ENCODE results near the gene CARM1.
"Not testable (repeated sequence)": the region's sequence is repeated elsewhere in the genome, so short reads cannot be mapped to it uniquely, and the experiment has no call there.

Gene CARM1

DNA sequence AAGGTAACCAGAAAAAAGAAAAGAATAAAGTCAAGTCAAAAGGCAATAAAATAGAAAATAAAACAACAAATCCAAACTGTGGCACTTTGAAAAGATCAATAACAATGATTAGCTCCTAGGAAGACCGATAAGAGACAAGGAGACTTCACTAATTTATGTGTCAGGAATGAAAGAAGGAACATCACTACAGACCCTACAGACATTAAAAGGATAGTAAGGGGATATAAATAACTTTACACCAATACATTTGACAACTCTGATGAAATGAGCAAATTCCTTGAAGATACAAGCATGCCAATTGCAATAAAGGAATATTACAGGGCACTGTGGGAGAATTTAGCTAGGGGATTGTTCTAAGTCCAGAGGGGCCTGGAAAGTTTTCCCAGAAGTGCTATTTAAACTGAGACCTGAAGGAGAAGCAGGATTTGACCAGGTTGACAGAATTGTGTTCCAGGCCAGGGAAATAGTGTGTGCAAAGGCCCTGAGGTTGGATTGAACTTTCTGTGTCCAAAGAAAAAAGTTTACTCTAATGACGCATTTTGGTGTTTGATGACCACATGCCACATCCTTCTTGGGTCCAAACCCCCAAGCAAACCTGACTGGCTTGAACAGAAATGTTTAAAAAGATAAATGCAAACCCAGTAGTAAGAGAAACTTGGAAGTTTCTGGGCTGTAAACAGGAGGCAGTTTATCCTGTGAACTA, 24.7 kb upstream of the CARM1 start:
- DNase-seq (ENCODE audit: low spot score): no peak

DNA sequence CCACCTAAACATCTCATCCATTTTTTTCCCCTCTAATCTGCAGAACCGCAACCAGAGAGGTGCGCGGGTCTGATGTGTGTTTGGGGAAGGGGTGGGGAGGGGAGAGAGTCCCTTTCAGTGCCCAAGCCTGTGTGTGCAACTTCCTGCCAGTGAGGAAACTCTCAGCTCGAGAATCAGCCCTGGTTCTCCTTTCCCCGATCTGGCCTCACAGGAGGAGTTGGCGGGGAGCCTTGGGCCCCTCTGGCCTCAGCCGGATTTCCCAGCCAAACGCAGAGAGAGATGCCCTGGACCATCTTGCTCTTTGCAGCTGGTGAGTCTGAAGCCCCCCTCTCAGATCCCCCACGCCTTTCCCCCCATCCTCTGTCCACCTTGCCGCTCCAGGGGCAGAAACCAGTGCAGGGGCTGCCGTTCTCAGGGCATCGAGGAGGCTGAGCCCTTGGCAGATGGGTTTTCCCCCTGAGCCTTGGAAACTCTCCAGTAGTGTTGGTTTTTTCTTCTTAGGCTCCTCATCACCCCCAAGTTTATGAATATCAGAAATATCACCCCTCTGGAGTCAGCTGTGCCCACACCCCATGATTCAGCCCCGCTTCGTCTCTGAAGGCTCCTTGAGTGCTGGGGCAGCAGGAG, 23.0 kb upstream of the CARM1 start, which contains the start of gene C19orf38:
C19orf38 (plus strand) TSS at position 186 of the 627 bp plus-strand sequence; CDS start at position 280, 94 bp downstream.
- no peak for DNase-seq (ENCODE audit: low spot score)

DNA sequence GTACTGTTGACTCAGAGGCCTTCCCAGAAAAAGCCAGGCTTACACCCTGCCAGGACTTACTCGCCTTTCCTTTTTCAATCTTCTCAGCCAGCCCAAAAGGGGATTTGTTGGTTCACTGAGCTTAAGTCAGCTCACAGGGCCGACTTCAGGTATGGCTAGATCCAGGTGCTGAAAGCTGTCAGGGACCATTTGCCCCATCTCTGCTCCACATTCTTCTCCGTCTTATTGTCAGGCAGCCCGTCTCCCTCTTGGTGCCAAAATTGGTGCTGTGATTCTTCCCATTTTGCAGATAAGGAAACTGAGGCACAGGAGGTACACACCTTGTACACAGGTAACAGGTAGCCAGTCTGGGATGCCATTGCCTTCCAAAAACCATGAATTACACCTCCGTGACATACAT, 20.7 kb upstream of the CARM1 start:
- no peak for DNase-seq (ENCODE audit: low spot score)

DNA sequence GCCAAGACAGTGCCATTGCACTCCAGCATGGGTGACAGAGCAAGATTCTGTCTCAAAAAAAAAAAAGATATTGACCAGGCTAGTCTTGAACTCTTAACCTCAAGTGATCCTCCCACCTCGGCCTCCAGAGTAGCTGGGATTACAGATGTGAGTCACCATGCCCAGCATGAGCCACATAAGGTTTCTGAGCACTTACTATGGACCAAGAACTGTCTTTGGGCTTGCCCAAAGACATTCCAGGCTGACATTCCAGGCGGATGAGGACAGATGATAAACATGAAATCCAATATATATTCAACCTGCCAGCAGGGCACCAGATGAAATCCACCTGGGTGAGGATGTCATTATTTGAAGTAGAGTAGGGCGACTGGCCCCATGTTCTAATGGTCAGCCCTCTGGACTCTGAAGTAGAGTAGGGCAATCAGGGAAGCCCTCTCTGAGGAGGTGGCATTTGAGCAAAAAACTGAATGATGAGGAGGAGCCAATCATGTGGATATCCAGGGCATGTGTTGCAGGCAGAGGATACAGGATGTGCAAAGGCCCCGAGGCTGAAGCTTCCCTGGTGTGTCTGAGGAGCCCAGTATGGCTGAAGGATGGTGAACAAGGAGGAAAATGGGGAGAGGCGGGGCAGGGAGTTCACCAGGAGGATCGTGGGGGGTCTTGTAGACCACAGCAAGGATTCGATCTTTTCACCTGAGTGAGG, 19.1 kb upstream of the CARM1 start:
- DNase-seq (ENCODE audit: low spot score): peak; percentile 73

DNA sequence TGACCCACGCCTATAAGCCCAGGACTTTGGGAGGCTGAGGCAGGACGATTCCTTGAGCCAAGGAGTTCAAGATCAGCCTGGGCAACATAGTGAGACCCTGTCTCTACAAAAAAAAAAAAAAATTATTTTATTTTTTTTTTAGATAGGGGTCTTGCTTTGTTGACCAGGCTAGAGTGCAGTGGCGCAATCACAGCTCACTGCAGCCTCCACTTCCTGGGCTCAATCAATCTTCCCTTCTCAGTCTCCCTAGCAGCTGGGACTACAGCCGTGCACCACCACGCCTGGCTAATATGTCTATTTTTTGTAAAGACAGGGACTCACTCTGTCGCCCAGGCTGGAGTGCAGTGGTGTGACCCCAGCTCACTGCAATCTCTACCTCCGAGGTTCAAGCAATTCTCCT, 18.4 kb upstream of the CARM1 start:
- DNase-seq (ENCODE audit: low spot score): no peak

DNA sequence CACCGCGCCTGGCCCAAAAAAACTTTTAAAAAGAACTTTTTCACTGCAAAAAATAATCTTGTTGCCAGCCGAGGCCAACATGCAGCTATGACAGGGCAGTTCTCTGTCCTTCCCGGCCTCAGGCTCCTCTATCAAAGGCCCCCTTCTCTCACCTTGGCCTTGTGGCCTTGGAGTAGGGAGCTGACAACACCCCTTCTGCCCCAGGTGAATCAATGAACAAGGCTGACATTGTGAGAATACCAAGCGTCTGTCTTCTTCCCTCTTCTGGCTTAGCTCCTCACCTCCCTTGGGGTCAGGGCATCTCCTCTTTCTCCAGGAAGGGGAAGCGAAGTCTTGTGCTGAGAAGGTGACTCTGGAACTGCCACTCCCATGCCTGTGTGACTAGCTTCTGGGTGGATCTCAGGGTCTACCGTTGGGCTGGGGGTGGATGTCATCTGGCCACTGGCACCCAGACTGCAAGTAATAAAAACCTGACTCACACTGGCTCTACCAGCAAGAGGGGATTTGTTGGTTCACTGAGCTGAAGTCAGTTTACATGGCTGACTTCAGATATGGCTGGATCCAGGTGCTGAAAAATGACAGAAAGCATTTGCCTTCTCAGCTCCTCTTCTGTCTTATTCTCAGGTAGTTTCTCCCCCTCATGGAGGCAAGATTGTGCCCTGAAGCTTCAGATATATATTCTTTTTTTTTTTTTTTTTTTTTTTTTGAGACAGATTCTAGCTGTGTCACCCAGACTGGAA, 16.8 kb upstream of the CARM1 start:
- peak; percentile 44 for DNase-seq (ENCODE audit: low spot score)

DNA sequence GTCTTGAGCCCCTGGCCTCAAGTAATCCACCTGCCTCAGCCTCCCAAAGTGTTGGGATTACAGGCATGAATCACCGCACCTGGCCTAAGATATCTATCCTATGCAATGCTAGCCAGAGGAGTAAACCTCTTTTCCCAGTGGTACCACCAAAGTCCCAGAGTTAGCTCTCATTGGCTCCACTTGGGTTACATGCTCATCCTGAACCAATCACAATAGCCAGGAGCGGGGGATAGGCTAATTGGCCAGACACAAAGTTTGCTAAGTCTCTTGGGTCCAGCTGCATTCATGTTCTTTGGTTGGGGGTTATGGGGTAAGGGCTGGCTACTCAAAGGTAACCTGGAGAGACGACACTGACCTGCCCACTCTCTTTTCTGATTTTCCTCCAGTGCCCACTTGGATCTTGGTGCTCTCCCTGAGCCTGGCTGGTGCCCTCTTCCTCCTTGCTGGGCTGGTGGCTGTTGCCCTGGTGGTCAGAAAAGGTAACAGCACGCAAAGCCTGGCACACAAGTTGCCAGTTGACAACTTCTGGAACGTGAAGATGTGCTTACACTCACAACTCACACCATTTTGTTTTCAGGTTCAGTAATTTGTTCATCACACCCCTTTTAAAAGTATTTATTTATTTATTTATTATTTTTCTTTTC, 15.4 kb upstream of the CARM1 start:
- peak; percentile 22 for DNase-seq (ENCODE audit: low spot score)

DNA sequence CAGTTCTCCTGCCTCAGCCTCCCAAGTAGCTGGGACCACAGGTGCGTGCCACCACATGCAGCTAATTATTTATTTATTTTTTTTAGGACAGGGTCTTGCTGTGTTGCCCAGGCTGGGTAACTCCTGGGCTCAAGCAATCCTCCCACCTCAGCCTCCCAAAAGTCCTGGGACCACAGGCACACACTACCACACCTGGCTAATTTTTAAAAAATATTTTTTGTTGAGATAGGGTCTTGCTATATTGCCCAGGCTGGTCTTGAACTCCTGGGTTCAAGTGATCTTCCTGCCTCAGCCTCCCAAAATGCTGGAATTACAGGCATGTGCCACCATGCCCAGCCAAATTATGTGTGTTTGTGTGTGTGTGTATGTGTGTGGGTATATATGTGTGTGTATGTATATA, 14.5 kb upstream of the CARM1 start:
- DNase-seq (ENCODE audit: low spot score): not testable (repeated sequence)

DNA sequence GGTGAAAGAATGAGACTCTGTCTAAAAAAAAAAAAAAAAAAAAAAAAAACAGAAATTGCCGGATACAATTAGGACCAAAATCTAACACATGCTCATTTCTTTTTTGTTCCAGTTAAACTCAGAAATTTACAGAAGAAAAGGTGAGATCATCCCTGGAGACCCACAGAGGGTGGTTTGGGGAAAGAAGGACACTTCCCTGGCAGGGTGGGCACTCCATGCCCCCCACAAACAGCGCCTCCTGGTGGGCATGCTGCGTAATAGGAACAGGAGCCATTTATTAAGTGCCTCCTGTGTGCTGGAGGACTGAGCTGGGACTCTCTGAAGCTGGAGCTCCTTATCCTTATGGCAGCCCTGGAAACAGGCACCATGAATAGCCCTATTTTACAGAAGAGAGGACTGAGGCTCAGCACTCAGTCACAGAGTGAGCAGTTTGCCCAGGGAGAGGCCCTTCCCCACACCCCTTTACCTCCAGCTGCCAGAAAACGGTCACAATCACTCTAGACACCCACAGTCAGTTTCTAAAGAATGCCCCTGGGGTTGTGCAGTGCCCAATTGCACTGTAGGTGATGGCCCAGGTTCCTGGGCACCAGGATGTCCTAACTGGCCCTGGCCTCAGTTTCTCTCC, 13.0 kb upstream of the CARM1 start:
- no peak for DNase-seq (ENCODE audit: low spot score)

DNA sequence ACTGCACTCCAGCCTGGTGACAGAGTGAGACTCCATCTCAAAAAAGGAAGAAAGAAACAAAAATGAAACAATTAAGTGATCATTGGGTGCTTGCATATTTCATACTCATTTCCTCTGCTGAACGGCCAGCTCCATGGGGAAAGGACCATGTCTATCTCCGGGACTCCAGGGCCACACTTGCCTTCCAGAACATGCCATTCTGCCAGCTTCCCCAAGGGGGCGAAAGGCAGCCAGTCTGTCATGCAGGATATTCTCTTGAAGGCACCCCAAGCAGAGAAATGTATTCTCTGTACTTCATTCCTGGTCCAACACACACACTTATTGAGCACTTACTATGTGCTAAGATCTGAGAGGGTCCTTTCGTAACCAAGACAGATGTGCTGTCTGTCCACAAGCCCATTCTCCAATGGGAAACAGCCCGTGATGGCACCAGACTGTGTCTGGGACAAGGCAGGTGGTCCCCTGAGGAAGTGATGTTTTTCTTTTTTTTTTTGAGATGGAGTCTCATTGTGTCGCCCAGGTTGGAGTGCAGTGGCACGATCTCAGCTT, 10.2 kb upstream of the CARM1 start:
- no peak for DNase-seq (ENCODE audit: low spot score)

DNA sequence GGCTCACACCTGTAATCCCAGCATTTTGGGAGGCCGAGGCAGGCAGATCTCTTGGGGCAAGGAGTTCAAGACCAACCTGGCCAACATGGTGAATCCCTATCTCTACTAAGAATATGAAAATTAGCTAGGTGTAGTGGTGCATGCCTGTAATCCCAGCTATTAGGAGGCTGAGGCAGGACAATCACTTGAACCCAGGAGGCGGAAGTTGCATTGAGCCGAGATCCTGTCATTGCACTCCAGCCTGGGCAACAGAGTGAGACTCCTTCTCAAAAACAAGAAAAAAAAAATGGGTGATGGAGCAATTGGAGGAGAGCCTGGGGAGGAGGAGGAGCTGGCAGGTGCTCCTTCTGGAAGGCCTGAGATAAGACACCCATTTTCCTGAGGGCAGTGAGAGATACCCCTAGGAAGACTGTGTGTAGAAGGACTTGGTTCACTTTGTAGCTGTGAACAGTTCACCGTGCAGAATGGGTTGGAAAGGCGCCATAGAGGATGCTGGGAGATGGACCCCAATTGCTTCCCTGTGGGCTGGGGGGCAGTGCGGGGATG, 8.7 kb upstream of the CARM1 start:
- DNase-seq (ENCODE audit: low spot score): no peak

DNA sequence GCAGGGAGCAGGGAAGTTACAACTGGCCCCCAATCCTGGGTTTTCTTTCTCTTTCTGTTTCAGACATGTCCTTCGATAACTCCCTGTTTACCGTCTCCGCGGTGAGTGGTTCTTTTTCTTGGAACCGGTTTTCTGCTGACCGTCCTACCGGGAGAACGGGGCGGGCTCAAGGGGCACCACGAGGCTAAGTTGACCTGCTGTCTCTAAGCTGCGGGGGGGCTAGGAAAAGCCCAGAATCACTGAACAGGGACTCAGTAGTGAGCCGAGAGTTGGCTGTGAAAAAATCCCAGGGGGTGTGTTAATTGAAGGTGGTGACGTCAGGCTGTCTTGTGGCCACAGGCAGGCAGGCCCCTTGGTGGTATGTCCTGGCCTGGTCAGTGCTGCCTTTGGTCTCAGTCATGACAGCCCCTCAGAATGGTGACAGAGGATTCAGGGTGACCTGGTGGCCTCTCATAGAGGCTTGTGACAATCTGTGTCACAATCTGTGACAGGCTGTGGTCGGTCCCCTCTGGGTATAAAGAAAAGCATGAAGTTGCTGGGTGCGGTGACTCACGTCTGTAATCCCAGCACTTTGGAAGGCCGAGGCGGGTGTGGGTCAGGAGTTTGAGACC, 8.1 kb upstream of the CARM1 start:
- peak; percentile 79 for DNase-seq (ENCODE audit: low spot score)

DNA sequence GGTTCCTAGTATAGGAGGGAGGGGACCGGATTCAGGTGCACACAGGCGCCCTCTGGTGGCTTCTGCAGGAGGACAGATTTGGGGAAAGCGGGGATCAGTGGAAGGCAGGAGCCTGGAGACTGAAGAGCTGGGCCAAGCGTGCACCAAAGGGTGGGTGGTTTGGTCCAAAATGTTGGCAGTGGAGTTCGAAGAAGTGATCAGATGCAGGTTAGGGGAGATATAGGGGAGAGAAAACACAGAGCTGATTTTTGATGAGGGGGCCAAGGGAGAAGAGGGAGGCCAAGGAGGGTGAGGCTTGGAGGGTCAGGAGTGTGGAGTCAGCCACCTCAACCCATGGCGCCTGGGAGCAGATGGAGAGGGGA, 6.8 kb upstream of the CARM1 start:
- DNase-seq (ENCODE audit: low spot score): peak; percentile 77

DNA sequence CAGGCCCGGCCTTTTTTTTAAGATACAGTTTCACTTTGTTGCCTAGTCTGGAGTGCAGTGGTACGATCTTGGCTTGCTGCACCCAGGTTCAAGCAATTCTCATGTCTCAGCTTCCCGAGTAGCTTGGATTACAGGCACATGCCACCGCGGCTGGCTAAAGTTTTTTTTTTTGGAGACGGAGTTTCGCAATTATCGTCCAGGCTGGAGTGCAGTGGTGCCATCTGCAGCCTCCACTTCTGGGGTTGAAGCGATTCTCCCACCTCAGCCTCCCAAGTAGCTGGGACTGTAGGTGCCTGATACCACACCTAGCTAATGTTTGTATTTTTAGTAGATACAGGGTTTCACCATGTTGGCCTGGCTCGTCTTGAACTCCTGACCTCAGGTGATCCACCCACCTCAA, 4.9 kb upstream of the CARM1 start:
- DNase-seq (ENCODE audit: low spot score): no peak

DNA sequence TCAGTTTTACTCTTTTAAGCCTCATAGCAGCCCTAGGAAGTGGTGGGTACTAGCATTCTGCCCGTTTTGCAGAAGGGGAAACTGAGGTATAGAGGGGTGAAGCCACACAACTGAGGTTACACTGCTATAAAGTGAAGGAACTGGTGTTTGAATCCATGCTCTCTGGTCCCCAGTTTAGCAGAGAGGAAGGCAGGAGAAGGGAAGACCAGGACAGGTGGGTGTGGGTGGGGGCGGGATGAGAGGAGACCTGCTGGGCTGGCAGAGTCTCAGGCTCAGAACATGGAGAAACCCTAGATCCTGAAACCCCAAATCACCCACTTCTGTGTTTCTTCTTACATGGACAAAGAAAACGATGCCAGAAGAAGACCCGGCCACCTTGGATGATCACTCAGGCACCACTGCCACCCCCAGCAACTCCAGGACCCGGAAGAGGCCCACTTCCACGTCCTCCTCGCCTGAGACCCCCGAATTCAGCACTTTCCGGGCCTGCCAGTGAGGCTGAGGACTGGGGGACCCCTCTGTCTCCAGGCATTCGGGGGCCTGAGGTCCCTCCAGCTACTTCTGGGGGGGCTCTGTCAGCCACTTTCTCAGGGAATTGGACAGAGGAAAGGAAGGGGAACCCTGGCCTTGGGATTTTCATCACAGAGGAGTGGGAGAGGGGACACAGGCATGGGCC, 2.3 kb upstream of the CARM1 start:
- no peak for DNase-seq (ENCODE audit: low spot score)

DNA sequence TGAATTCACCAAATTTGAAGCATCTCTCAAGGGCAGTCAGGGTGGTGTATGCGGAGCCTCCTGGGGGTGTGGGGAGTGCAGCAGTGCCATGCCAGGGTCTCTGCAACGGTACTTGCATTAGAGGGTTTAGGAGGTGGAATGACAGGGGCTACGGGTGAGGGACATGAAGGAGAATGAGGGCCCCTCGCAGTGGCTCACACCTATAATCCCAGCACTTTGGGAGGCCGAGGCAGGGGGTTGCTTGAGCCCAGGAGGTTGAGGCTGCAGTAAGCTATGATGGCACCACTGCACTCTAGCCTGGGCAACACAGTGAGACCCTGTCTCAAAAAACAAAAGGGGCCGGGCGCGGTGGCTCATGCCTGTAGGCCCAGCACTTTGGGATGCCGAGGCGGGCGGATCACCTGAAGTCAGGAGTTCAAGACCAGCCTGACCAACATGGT, 1.5 kb upstream of the CARM1 start:
- not testable (repeated sequence) for DNase-seq (ENCODE audit: low spot score)

DNA sequence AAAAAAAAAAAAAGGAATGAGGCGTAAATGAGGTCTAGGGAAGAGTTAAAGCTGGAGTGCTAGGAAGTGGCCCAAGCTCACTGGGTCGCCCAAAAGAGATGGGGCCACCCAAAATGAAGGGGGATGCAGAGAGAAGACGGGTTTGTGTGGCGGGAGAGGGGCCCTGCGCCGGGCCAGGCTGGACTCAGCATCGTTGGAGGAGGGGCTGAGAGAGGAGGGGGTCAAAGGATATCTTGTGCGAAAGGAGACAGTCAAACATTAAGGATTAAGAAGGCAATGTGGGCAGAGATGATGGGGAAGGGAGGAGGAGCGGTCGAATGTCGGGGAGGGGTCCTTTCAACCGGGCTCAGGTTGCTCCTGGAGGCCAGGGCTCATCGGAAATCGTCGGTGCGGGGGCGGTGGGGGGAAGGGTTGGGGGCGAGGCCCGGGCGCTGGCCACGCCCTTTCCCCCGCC, 825 bp upstream of the CARM1 start:
- no peak for DNase-seq (ENCODE audit: low spot score)

DNA sequence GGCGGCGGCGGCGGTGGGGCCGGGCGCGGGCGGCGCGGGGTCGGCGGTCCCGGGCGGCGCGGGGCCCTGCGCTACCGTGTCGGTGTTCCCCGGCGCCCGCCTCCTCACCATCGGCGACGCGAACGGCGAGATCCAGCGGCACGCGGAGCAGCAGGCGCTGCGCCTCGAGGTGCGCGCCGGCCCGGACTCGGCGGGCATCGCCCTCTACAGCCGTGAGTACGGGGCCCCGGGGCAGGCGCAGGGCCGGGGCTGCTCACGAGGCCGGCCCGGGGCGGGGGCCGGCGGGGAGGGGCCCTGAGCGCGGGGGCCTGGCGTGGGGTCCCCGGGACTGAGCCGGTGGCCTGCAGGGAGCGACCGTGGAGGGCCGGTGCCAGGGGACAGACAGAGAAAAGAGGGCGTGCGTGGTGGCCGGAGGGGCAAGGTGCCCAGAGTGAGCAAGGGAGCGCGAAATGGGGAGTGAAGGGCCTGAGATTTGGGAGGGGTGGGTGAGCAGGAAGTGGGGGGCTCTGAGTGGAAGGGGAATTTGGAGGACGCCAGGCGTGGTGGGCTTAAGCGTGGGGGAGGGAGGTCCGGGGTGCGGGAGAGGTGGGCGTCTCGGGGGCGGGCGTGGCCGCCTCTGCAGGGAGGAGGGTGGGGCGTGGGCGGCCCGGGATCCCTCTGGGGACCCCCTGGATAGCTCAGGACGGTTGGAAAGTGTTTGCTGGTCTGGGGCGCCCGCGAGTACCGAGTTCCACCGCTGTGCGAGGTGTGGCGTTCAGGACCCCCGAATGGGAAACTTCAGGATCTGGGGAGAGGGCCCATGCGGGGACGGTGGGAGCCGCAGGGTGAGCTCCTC, 575 bp downstream of the CARM1 start:
- peak; percentile 39 for DNase-seq (ENCODE audit: low spot score)

DNA sequence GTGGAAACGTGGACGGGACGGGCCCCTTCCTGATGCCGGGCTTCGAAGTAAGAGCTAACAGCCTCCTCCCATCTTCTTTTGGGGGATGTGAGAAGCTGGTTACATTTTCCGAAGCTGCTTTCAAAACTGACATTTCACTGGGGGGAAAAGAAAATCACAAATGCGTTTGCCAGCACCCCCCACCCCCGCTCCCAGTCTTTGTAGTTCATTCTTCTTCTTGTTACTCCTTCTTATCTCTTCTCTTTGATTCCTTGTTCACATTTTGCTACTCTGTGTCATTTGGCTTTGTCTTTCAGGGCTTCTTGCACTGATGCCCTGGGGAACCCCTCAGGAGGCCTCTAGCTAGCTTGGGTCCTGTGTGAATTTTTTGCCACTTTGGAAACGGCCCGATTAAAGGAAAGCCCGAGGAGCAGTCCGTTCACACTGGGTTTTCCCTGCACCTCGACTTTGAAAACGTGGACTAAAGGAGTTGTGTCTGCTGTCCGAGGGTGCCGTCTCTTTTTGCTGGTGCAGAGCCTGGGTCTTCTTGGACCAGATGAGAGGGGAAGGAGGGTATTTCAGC, 1.3 kb downstream of the CARM1 start:
- DNase-seq (ENCODE audit: low spot score): no peak
